ENCODE measurements around the gene DOCK11.

DOCK11 gene

DNA sequence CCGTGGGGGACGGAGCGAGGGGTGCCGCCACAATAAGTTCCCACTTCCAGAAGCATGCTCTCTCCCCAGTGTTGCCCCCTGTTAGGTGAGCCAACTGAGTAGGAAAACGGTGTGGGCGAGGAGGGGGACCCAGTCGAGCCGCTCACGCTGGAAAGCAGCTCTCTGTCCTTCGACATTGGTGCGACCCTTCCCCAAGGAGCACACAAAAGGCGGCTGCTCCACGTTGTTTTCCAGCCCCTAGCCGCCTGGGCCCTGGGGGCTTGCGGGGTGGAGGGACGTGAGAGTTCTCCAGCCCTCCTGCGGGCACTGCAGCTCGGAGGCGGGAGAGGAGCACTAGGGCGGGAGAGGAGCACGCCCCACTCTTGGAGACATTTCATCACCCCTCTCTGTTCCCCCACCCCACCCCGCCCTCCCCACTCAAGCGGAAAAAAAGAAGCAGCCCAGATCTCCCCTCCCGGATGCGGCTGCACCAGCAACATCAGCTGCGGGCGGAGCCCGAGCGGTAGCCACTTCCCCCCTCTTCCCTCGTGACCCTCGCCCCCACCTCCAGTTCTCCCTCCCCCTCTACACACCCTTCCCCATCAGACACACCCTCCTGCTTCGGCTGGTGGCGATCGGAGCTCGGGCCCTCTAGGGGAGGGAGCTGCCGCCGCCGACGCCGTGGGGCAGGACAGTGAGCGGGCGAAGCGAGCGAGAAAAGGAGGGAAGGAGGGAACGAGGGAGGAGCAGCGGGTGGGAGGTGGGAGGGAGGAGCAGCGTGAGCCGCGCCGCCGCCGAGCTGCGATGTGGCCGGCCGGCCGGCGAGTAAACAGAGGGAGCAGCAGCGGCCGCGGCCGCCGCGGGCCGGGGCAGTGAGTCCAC is at the start of gene DOCK11:
DOCK11 (plus strand) TSS at position 755 of the 861 bp plus-strand sequence. CDS start 157 bp downstream, outside the sequence.
- TF ChIP-seq, protein P1, sequence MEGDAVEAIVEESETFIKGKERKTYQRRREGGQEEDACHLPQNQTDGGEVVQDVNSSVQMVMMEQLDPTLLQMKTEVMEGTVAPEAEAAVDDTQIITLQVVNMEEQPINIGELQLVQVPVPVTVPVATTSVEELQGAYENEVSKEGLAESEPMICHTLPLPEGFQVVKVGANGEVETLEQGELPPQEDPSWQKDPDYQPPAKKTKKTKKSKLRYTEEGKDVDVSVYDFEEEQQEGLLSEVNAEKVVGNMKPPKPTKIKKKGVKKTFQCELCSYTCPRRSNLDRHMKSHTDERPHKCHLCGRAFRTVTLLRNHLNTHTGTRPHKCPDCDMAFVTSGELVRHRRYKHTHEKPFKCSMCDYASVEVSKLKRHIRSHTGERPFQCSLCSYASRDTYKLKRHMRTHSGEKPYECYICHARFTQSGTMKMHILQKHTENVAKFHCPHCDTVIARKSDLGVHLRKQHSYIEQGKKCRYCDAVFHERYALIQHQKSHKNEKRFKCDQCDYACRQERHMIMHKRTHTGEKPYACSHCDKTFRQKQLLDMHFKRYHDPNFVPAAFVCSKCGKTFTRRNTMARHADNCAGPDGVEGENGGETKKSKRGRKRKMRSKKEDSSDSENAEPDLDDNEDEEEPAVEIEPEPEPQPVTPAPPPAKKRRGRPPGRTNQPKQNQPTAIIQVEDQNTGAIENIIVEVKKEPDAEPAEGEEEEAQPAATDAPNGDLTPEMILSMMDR (IDR thresholded peaks at IDR 0.05; ENCODE audit: low read depth, low read length), result no peak
- TF ChIP-seq POLR2A (IDR thresholded peaks at IDR 0.05; ENCODE audit: extremely low read depth, insufficient read length) (peak; percentile 11), MYC (IDR thresholded peaks at IDR 0.05; ENCODE audit: low read depth, low read length) (no peak; the same call in 1 of the 2 replicates)
- TF ChIP-seq, protein P2, sequence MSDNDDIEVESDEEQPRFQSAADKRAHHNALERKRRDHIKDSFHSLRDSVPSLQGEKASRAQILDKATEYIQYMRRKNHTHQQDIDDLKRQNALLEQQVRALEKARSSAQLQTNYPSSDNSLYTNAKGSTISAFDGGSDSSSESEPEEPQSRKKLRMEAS (IDR thresholded peaks at IDR 0.05; ENCODE audit: low read depth, low read length), result peak; percentile 34; the same call in 1 of the 2 replicates
- peak within 1 kb of the TSS; percentile 76 for H3K4me3 ChIP-seq (ENCODE audit: low read depth, low read length)
- DNase-seq (ENCODE audit: low read depth), result peak; percentile 95

DNA sequence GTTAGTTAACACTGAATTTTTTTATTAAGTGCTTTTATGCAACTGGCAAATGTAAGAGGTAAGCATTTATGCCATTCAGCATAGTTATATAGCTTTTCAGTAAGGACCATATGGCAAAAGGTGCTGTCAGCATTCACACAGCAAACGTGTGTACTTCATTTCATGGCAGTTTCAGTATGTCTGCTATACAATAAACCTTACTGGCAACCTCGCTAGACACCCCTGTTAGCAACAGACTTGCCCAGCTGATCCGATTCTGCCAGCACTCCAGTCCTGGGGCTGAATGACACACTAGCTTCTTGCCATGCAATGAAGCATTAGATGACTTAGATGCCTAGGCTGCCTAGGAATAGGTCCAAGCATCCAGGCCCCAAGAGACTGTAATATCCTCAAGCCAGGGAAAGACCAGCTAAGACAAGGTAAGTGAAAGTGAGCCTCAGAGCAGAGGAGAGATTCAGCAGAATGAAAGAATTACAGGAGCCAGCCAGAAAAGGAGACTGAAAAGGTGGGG is 47.3 kb upstream of the DOCK11 start:
- H3K4me3 ChIP-seq (ENCODE audit: low read depth, low read length), result no peak overlapping the region
- TF ChIP-seq MYC (IDR thresholded peaks at IDR 0.05; ENCODE audit: low read depth, low read length) (no peak), POLR2A (IDR thresholded peaks at IDR 0.05; ENCODE audit: extremely low read depth, insufficient read length) (no peak)
- TF ChIP-seq, protein P2 (IDR thresholded peaks at IDR 0.05; ENCODE audit: low read depth, low read length), result no peak
- TF ChIP-seq, protein P1 (IDR thresholded peaks at IDR 0.05; ENCODE audit: low read depth, low read length), result no peak
- no peak for DNase-seq (ENCODE audit: low read depth)

DNA sequence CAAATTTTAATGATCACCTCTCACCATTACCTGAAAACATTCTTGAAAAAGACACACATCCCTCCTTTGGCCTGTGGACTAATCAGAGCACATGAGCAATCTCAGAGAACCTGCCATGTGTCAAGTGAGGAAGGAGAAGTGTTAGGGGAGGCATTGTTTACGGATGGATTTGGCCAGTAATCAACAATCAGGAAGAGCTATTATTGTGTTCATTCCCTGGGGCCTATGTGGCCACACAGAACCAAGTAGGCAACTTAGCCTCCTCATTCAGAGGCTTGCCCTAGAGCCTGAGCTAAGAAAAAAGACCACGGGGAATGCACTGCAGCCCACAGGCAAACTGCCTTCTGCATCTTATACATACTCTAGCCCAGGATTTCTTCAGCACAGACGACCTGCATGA is 40.6 kb upstream of the DOCK11 start:
- TF ChIP-seq, protein P2 (IDR thresholded peaks at IDR 0.05; ENCODE audit: low read depth, low read length), result no peak
- TF ChIP-seq POLR2A (IDR thresholded peaks at IDR 0.05; ENCODE audit: extremely low read depth, insufficient read length) (no peak), MYC (IDR thresholded peaks at IDR 0.05; ENCODE audit: low read depth, low read length) (no peak)
- TF ChIP-seq, protein P1 (IDR thresholded peaks at IDR 0.05; ENCODE audit: low read depth, low read length), result no peak
- no peak overlapping the region for H3K4me3 ChIP-seq (ENCODE audit: low read depth, low read length)
- DNase-seq (ENCODE audit: low read depth), result peak; percentile 2

DNA sequence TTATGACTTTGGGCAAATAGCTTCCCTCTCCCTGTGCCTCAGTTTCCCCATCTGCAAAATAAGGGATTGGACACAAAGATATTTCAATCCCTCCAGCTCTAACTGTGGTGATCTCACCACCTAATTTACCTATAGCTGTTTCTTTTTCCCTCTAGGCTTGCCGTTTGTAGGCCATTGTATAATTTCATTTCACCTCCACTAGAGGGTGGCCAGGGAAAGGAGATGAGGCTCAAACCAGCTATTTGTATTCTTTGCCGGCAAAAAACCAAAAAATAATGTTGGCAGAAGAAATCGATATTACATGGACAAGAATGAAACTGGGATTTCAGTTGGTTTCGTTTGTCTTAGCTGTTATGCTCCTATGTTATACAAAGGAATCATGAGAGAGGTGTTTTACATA is 36.1 kb upstream of the DOCK11 start:
- peak; percentile 42 for DNase-seq (ENCODE audit: low read depth)

DNA sequence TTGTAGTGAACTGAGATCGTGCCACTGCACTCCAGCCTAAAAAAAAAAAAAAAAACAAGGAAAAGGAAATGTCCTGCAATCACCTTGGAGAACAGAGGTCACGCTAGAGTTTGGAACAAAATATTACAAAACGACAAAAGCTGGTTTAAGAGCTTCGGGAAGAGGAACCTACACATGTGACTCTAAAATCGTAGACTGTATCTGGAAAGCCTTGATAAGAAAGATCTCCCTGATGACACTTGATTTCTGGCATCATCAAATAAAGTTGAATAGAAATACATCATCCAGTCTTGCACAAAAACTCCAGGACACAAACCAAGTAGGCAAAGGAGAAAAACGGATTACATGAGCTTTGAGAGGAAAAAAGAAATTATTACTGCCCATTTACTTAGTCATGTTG is 31.1 kb upstream of the DOCK11 start:
- no peak overlapping the region for H3K4me3 ChIP-seq (ENCODE audit: low read depth, low read length)
- DNase-seq (ENCODE audit: low read depth), result no peak
- TF ChIP-seq, protein P2 (IDR thresholded peaks at IDR 0.05; ENCODE audit: low read depth, low read length), result no peak
- TF ChIP-seq MYC (IDR thresholded peaks at IDR 0.05; ENCODE audit: low read depth, low read length), result no peak
- TF ChIP-seq, protein P1 (IDR thresholded peaks at IDR 0.05; ENCODE audit: low read depth, low read length), result no peak
- TF ChIP-seq POLR2A (IDR thresholded peaks at IDR 0.05; ENCODE audit: extremely low read depth, insufficient read length), result no peak

More for the DNA sequence above, 36.1 kb upstream of the DOCK11 start:
- TF ChIP-seq, protein P1 (IDR thresholded peaks at IDR 0.05; ENCODE audit: low read depth, low read length), result peak; percentile 46
- no peak for TF ChIP-seq POLR2A (IDR thresholded peaks at IDR 0.05; ENCODE audit: extremely low read depth, insufficient read length)
- no peak overlapping the region for H3K4me3 ChIP-seq (ENCODE audit: low read depth, low read length)

Data from NB4 (cell line).